IMR-90 (cell line): ENCODE data around the gene BRWD1. TPM values are rescaled to one million over a fixed set of nuclear protein-coding genes. Genes with fewer than 3 reads are reported as not detected.

ENCODE experiments used
- ATAC-seq: fragments of 200-7000 bp; cut with Tn5 transposase; 2 replicates; pipeline ENCODE4 v1.9.1; 2020; ENCODE audit warnings: low read depth, mild to moderate bottlenecking, moderate library complexity
- BruUV-seq: library from RNA; stranded (reverse); fragments of 400-500 nt; replicated peaks from 2 replicates; lab custom pipeline; 2021; lab: Mats Ljungman, UMichigan
- CTCF ChIA-PET: fragments of 300-600 bp; formaldehyde crosslinking; extraction: SDS; loops from one replicate; lab custom pipeline; 2021; ENCODE audit warnings: antibody characterized with exemption; lab: Yijun Ruan, JAX
- POLR2A ChIA-PET: fragments of 300-600 bp; sonication (Branson Sonifier 250); formaldehyde crosslinking; loops from one replicate; lab custom pipeline; 2022; ENCODE audit warnings: antibody characterized with exemption; ENCODE audit not compliant: unreplicated experiment; lab: Charles Lee
- DNase-seq: peaks from one replicate; pipeline ENCODE4 v3.0.0; 2013
- H2AFZ ChIP-seq: replicated peaks from 2 replicates; pipeline ENCODE3; 2013; ENCODE audit warnings: low read length, mild to moderate bottlenecking; ENCODE audit not compliant: poor library complexity
- H2AK5ac ChIP-seq: 2 replicates; pipeline ENCODE4 v1.6.1; 2013; ENCODE audit warnings: low read depth, low read length, inconsistent platforms
- H2AK9ac ChIP-seq: replicated peaks from 2 replicates; pipeline ENCODE3; 2013; ENCODE audit warnings: mild to moderate bottlenecking, low read depth, low read length, moderate library complexity; ENCODE audit not compliant: poor library complexity
- H2BK120ac ChIP-seq: 2 replicates; pipeline ENCODE4 v1.6.1; 2013; ENCODE audit warnings: low read depth, low read length, inconsistent platforms
- H2BK15ac ChIP-seq: 3 replicates; pipeline ENCODE4 v1.6.1; 2013; ENCODE audit warnings: low read depth, low read length, inconsistent platforms
- H2BK20ac ChIP-seq: 2 replicates; pipeline ENCODE4 v1.6.1; 2013; ENCODE audit warnings: low read depth, mild to moderate bottlenecking, inconsistent platforms, low read length, moderate library complexity
- H2BK5ac ChIP-seq: 2 replicates; pipeline ENCODE4 v1.6.1; 2013; ENCODE audit warnings: mild to moderate bottlenecking, low read depth, low read length, inconsistent platforms; ENCODE audit not compliant: poor library complexity, severe bottlenecking
- H3K14ac ChIP-seq: replicated peaks from 2 replicates; pipeline ENCODE4 v1.6.1; 2013; ENCODE audit warnings: low read depth, low read length, inconsistent platforms
- H3K18ac ChIP-seq: 2 replicates; pipeline ENCODE4 v1.6.1; 2013; ENCODE audit warnings: low read depth, low read length, control low read depth
- H3K23ac ChIP-seq: 2 replicates; pipeline ENCODE4 v1.6.1; 2013; ENCODE audit warnings: low read depth, low read length, inconsistent platforms
- H3K27ac ChIP-seq: 2 replicates; pipeline ENCODE4 v1.5.1; 2013; ENCODE audit warnings: mild to moderate bottlenecking, control low read depth, low read length; ENCODE audit not compliant: insufficient read depth
- H3K27me3 ChIP-seq: 2 replicates; pipeline ENCODE4 v1.6.1; 2013; ENCODE audit warnings: low read length; ENCODE audit not compliant: control insufficient read depth, insufficient read depth
- H3K36me3 ChIP-seq: 2 replicates; pipeline ENCODE4 v1.6.1; 2013; ENCODE audit warnings: low read length, mixed read lengths; ENCODE audit not compliant: control insufficient read depth, insufficient read depth
- H3K4ac ChIP-seq: 2 replicates; pipeline ENCODE4 v1.6.1; 2013; ENCODE audit warnings: low read depth, low read length, inconsistent platforms
- H3K4me1 ChIP-seq: 2 replicates; pipeline ENCODE4 v1.6.1; 2013; ENCODE audit warnings: low read length, mixed read lengths; ENCODE audit not compliant: control insufficient read depth, insufficient read depth
- H3K4me2 ChIP-seq: 2 replicates; pipeline ENCODE4 v1.6.1; 2013; ENCODE audit warnings: low read depth, mild to moderate bottlenecking, control low read depth, low read length, moderate library complexity
- H3K4me3 ChIP-seq: 2 replicates; pipeline ENCODE4 v1.5.1; 2013; ENCODE audit warnings: low read depth, mild to moderate bottlenecking, control low read depth, low read length, moderate library complexity; ENCODE audit not compliant: insufficient read depth
- H3K56ac ChIP-seq: 2 replicates; pipeline ENCODE4 v1.6.1; 2013; ENCODE audit warnings: low read length, inconsistent platforms; ENCODE audit not compliant: insufficient read depth; ENCODE audit errors: extremely low read depth
- H3K79me1 ChIP-seq, 2 experiments: 2 replicates each; pipeline ENCODE4 v1.6.1; 2013; ENCODE audit warnings: low read length in 2 of 2, inconsistent platforms in 1 of 2, low read depth in 1 of 2
- H3K9ac ChIP-seq: 2 replicates; pipeline ENCODE4 v1.6.1; 2013; ENCODE audit warnings: low read depth, low read length, control low read depth
- H3K9me1 ChIP-seq: 2 replicates; pipeline ENCODE4 v1.6.1; 2013; ENCODE audit warnings: low read length, inconsistent platforms; ENCODE audit not compliant: insufficient read depth
- H3K9me3 ChIP-seq: 2 replicates; pipeline ENCODE4 v1.6.1; 2013; ENCODE audit warnings: low read length; ENCODE audit not compliant: control insufficient read depth, insufficient read depth
- H4K20me1 ChIP-seq: 2 replicates; pipeline ENCODE4 v1.6.1; 2013; ENCODE audit warnings: low read length, inconsistent platforms; ENCODE audit not compliant: insufficient read depth
- H4K5ac ChIP-seq: 2 replicates; pipeline ENCODE4 v1.6.1; 2013; ENCODE audit warnings: mild to moderate bottlenecking, low read depth, low read length, control low read depth
- H4K8ac ChIP-seq, 2 experiments: 2 replicates each; pipeline ENCODE4 v1.6.1; 2013; ENCODE audit warnings: low read depth in 2 of 2, low read length in 2 of 2, control low read depth in 1 of 2, inconsistent platforms in 1 of 2
- H4K91ac ChIP-seq: 2 replicates; pipeline ENCODE4 v1.6.1; 2013; ENCODE audit warnings: low read depth, low read length, inconsistent platforms; ENCODE audit not compliant: insufficient read depth
- CEBPB ChIP-seq: IDR thresholded peaks from 2 replicates; pipeline ENCODE4 v1.6.1; 2012; ENCODE audit warnings: low read depth, low read length, improper control_type of control experiment
- CTCF ChIP-seq: conservative IDR thresholded peaks from 2 replicates; pipeline ENCODE4 v1.5.1; 2012; ENCODE audit warnings: mild to moderate bottlenecking, low read depth, low read length, improper control_type of control experiment
- SMC3 ChIP-seq: fragments of 150-350 bp; IDR thresholded peaks from 2 replicates; pipeline ENCODE4 v1.6.1; 2016; ENCODE audit warnings: low read depth, mild to moderate bottlenecking, antibody characterized with exemption, low read length, moderate library complexity
- WGBS, 2 experiments: methylation state at CpG; one replicate each; pipeline versions ENCODE4 v1.1.5 to v1.1.7; 2013; ENCODE audit warnings: missing lambda C conversion rate in 2 of 2; ENCODE audit not compliant: insufficient read length in 1 of 2; ENCODE audit errors: extremely low coverage in 2 of 2; 5-methylcytosine and 5-hydroxymethylcytosine counted together
- dilution Hi-C: fragments of 300-500 bp; cut with HindIII; formaldehyde crosslinking; loops from one replicate; pipeline ENCODE4 v1.14.3; 2018; ENCODE audit warnings: low sequenced_read_pairs; ENCODE audit not compliant: unreplicated experiment
- in situ Hi-C: fragments of 300-500 bp; cut with MboI; formaldehyde crosslinking; loops from 3 replicates; pipeline ENCODE4 v1.14.3; 2019; ENCODE audit warnings: low sequenced_read_pairs, inconsistent platforms, mixed read lengths
- intact Hi-C: fragments of 100-400 bp; cut with micrococcal nuclease; formaldehyde crosslinking; loops from 2 replicates; pipeline ENCODE4 v1.10.0; 2022
- polyA plus RNA-seq, 3 experiments: library from polyadenylated mRNA; depleted of rRNA; stranded (reverse); fragments of >200 nt; gene quantifications; 2 replicates each; pipeline ENCODE4 v1.2.3, GENCODE V29; 2012; ENCODE audit warnings: low replicate concordance in 1 of 3
- total RNA-seq: library from RNA; depleted of rRNA; stranded (reverse); fragments of >200 nt; gene quantifications from 2 replicates; pipeline ENCODE4 v1.2.3, GENCODE V29; 2012

BRWD1 gene
- total and polyA plus RNA-seq, 2 of the 4 experiments (the other 2 are of a cell fraction) = 6.7 to 28.7 TPM

- Histone ChIP-seq H3K56ac (no peak overlapping the region), H3K27ac (no peak overlapping the region), H3K4me1 (no peaks in the 10 kb centered on the region), H3K9me1 (0 out of 2 replicates have a peak, but pooled peaks cover 2% of the 10 kb centered on the region), H2AFZ (no peak overlapping the region), H3K14ac (no peak overlapping the region), H3K4me2 (no peak overlapping the region), H3K9me3 (no peaks in the 10 kb centered on the region), H2AK9ac (no peak overlapping the region), H3K18ac (no peak overlapping the region), H4K91ac (no peak overlapping the region), H3K27me3 (no peaks in the 10 kb centered on the region), H2BK20ac (no peak overlapping the region), H4K5ac (no peak overlapping the region), H3K9ac (no peak overlapping the region), H3K79me1 (peaks cover 14 to 15% of the 10 kb centered on the region in 2 experiments), H4K8ac (no peak overlapping the region), H3K4ac (no peak overlapping the region), H3K4me3 (no peak overlapping the region), H2BK5ac (no peak overlapping the region), H4K20me1 (no peaks in the 10 kb centered on the region), H2AK5ac (no peak overlapping the region), H2BK120ac (no peak overlapping the region), H2BK15ac (no peak overlapping the region), H3K36me3 (peaks cover 19% of the 10 kb centered on the region), H3K23ac (no peak overlapping the region)
- ChIA-PET CTCF (no interaction called here), POLR2A (no interaction called here)
- TF ChIP-seq SMC3 (no peak), CEBPB (no peak), CTCF (no peak)
- intact Hi-C loops = loop anchor here (10.0 kb wide), 1 partner anchor 63 kb away; no protein-coding TSS in a partner anchor
- in situ Hi-C loops = no loop called here
- DNase-seq = no peak
- no peak for ATAC-seq
- WGBS, 2 experiments = 80% methylated on average over 1 of the region's 4 CpGs; no CpG with 5 or more reads in 1 of the 2 experiments
- dilution Hi-C loops = no loop called here
- no TSS peak for BruUV-seq
Observed at GRCh38 chr21:39258207-39258606, 55.2 kb downstream of the BRWD1 start.
